ENCODE data around the gene PRG3. TPM values are rescaled to one million over a fixed set of nuclear protein-coding genes. Genes with fewer than 3 reads are reported as not detected.

PRG3 gene
- total RNA-seq, 1 experiment from 2014 or later: not detected

GRCh38 chr11:57392763-57393105, 11.8 kb upstream of the PRG3 start:
- ChIA-PET POLR2A (no interaction called here), CTCF (interaction anchor here (1.3 to 3.1 kb wide), 2 partner anchors 66 to 175 kb away, joined by 3 to 10 read pairs; partner anchors contain the start of gene UBE2L6)
- Mint-ChIP-seq H3K27ac (no peak overlapping the region), H3K9me3 (no peaks in the 10 kb centered on the region), H3K4me1 (no peaks in the 10 kb centered on the region), H3K4me3 (no peak overlapping the region), H3K27me3 (ENCODE audit: low read depth) (peaks cover 21% of the 10 kb centered on the region), H3K36me3 (no peaks in the 10 kb centered on the region)
- DNase-seq (ENCODE audit: low spot score) (no peak), ATAC-seq (no peak)
- no peak for TF ChIP-seq SMAD3 (CRISPR knock-in tag; IDR thresholded peaks at IDR 0.05; ENCODE audit: borderline replicate concordance)
- no peak for TF ChIP-seq NFE2L1 (CRISPR knock-in tag; IDR thresholded peaks at IDR 0.05)
- TF ChIP-seq, protein P1, sequence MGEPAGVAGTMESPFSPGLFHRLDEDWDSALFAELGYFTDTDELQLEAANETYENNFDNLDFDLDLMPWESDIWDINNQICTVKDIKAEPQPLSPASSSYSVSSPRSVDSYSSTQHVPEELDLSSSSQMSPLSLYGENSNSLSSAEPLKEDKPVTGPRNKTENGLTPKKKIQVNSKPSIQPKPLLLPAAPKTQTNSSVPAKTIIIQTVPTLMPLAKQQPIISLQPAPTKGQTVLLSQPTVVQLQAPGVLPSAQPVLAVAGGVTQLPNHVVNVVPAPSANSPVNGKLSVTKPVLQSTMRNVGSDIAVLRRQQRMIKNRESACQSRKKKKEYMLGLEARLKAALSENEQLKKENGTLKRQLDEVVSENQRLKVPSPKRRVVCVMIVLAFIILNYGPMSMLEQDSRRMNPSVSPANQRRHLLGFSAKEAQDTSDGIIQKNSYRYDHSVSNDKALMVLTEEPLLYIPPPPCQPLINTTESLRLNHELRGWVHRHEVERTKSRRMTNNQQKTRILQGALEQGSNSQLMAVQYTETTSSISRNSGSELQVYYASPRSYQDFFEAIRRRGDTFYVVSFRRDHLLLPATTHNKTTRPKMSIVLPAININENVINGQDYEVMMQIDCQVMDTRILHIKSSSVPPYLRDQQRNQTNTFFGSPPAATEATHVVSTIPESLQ (CRISPR knock-in tag; IDR thresholded peaks at IDR 0.05): no peak
- TF ChIP-seq GTF2I (CRISPR knock-in tag; conservative IDR thresholded peaks at IDR 0.05): no peak
- no peak for TF ChIP-seq TP53 (CRISPR knock-in tag; IDR thresholded peaks at IDR 0.05)
- TF ChIP-seq MYBL2 (CRISPR knock-in tag; IDR thresholded peaks at IDR 0.05): no peak
- TF ChIP-seq, protein P2, sequence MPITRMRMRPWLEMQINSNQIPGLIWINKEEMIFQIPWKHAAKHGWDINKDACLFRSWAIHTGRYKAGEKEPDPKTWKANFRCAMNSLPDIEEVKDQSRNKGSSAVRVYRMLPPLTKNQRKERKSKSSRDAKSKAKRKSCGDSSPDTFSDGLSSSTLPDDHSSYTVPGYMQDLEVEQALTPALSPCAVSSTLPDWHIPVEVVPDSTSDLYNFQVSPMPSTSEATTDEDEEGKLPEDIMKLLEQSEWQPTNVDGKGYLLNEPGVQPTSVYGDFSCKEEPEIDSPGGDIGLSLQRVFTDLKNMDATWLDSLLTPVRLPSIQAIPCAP (CRISPR knock-in tag; IDR thresholded peaks at IDR 0.05): no peak
- TF ChIP-seq GRHL2 (CRISPR knock-in tag; IDR thresholded peaks at IDR 0.05; ENCODE audit: insufficient replicate concordance, severe bottlenecking): no peak

DNA sequence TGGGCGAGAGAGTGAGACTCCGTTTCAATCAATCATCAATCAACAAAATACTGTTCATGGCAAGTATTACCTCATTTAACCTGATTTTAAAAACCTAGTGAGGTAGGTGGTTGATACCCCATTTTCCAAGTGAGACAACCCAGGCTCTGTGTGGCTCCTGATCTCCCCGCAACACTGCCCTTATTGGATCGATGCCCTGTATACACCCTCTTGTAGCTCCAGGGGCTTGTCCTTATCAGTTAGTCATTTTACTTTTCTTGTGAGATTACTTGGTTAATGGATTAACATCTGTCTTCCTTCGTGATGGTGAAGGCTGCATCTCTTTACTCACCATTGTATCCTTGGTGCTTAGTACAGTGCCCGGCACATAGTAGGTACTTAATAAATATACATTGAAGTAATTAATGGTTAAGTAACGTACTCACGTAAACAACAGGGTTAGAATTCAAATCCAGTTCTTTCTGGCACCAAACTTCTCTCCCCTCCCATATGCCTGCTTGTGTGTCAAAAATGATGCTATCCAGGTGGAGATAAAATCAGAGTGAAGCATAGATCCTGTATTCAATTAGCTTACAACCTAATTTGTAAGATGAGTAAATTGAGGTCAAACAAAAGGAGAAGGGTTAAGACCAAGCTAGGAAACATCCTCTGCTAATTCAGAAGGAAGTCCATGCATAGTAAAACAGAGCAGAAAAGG, 11.3 kb upstream of the PRG3 start:
- ChIA-PET POLR2A (no interaction called here), CTCF (interaction anchor here (1.3 to 3.1 kb wide), 2 partner anchors 66 to 176 kb away, joined by 3 to 10 read pairs; partner anchors contain the start of gene UBE2L6)
- no peak overlapping the region for H3K27ac Mint-ChIP-seq
- no peaks in the 10 kb centered on the region for H3K36me3 Mint-ChIP-seq
- peaks cover 21% of the 10 kb centered on the region for H3K27me3 Mint-ChIP-seq (ENCODE audit: low read depth)
- H3K9me3 Mint-ChIP-seq: no peaks in the 10 kb centered on the region
- no peaks in the 10 kb centered on the region for H3K4me1 Mint-ChIP-seq
- no peak overlapping the region for H3K4me3 Mint-ChIP-seq
- ATAC-seq: no peak
- DNase-seq (ENCODE audit: low spot score): no peak
- TF ChIP-seq CTCF (IDR thresholded peaks at IDR 0.05) (no peak), GABPB1 (CRISPR knock-in tag; IDR thresholded peaks at IDR 0.05) (no peak), FOXP4 (CRISPR knock-in tag; IDR thresholded peaks at IDR 0.05) (no peak), ATF3 (CRISPR knock-in tag; conservative IDR thresholded peaks at IDR 0.05) (no peak), CREM (CRISPR knock-in tag; IDR thresholded peaks at IDR 0.05) (no peak), NFYB (CRISPR knock-in tag; conservative IDR thresholded peaks at IDR 0.05; ENCODE audit: low read depth) (no peak), NR1H2 (CRISPR knock-in tag; IDR thresholded peaks at IDR 0.05) (no peak), FOXJ3 (CRISPR knock-in tag; IDR thresholded peaks at IDR 0.05; ENCODE audit: borderline replicate concordance) (no peak), ZNF396 (CRISPR knock-in tag; IDR thresholded peaks at IDR 0.05; ENCODE audit: borderline replicate concordance) (no peak), NR2C2 (CRISPR knock-in tag; IDR thresholded peaks at IDR 0.05) (no peak), ZNF121 (CRISPR knock-in tag; IDR thresholded peaks at IDR 0.05) (no peak), ZNF219 (CRISPR knock-in tag; IDR thresholded peaks at IDR 0.05; ENCODE audit: borderline replicate concordance) (no peak), ZNF138 (CRISPR knock-in tag; conservative IDR thresholded peaks at IDR 0.05) (no peak)
- TF ChIP-seq, protein P3, sequence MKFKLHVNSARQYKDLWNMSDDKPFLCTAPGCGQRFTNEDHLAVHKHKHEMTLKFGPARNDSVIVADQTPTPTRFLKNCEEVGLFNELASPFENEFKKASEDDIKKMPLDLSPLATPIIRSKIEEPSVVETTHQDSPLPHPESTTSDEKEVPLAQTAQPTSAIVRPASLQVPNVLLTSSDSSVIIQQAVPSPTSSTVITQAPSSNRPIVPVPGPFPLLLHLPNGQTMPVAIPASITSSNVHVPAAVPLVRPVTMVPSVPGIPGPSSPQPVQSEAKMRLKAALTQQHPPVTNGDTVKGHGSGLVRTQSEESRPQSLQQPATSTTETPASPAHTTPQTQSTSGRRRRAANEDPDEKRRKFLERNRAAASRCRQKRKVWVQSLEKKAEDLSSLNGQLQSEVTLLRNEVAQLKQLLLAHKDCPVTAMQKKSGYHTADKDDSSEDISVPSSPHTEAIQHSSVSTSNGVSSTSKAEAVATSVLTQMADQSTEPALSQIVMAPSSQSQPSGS (CRISPR knock-in tag; IDR thresholded peaks at IDR 0.05; ENCODE audit: borderline replicate concordance, low read depth): no peak
- TF ChIP-seq, protein P4, sequence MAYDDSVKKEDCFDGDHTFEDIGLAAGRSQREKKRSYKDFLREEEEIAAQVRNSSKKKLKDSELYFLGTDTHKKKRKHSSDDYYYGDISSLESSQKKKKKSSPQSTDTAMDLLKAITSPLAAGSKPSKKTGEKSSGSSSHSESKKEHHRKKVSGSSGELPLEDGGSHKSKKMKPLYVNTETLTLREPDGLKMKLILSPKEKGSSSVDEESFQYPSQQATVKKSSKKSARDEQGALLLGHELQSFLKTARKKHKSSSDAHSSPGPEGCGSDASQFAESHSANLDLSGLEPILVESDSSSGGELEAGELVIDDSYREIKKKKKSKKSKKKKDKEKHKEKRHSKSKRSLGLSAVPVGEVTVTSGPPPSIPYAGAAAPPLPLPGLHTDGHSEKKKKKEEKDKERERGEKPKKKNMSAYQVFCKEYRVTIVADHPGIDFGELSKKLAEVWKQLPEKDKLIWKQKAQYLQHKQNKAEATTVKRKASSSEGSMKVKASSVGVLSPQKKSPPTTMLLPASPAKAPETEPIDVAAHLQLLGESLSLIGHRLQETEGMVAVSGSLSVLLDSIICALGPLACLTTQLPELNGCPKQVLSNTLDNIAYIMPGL (CRISPR knock-in tag; IDR thresholded peaks at IDR 0.05): no peak
- TF ChIP-seq, protein P5, sequence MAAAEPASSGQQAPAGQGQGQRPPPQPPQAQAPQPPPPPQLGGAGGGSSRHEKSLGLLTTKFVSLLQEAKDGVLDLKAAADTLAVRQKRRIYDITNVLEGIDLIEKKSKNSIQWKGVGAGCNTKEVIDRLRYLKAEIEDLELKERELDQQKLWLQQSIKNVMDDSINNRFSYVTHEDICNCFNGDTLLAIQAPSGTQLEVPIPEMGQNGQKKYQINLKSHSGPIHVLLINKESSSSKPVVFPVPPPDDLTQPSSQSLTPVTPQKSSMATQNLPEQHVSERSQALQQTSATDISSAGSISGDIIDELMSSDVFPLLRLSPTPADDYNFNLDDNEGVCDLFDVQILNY (CRISPR knock-in tag; IDR thresholded peaks at IDR 0.05): no peak

Data from WTC11 (cell line).